Measurements from ENCODE around the gene RNF25.

DNA sequence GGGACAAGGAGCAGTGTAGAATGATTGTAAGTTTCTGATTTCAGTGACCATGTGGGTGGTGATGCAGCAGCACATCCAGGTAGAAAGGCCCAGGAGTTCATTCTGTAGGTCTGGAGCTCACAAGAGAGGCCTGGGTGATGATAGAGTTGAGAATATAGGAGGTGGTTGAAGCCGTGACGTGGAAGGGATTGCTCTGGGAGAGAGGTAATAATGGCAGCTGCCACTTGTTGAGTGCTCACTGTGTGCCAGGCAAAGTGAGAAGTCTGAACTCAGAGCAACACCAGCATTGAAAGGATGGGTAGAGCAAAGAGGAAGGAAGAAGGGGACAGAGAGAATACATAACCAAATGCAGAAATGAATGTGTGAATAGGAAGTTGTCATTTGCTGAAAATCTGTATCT is 42.1 kb upstream of the RNF25 start:
- TF ChIP-seq, protein P1, sequence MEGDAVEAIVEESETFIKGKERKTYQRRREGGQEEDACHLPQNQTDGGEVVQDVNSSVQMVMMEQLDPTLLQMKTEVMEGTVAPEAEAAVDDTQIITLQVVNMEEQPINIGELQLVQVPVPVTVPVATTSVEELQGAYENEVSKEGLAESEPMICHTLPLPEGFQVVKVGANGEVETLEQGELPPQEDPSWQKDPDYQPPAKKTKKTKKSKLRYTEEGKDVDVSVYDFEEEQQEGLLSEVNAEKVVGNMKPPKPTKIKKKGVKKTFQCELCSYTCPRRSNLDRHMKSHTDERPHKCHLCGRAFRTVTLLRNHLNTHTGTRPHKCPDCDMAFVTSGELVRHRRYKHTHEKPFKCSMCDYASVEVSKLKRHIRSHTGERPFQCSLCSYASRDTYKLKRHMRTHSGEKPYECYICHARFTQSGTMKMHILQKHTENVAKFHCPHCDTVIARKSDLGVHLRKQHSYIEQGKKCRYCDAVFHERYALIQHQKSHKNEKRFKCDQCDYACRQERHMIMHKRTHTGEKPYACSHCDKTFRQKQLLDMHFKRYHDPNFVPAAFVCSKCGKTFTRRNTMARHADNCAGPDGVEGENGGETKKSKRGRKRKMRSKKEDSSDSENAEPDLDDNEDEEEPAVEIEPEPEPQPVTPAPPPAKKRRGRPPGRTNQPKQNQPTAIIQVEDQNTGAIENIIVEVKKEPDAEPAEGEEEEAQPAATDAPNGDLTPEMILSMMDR (IDR thresholded peaks at IDR 0.05; ENCODE audit: insufficient read depth, low read depth, low read length), result no peak
- no peak for TF ChIP-seq EZH2 (IDR thresholded peaks at IDR 0.05; ENCODE audit: insufficient read depth, low read length)
